Measurements from ENCODE around the gene FEM1B.
A peak's percentile ranks its signal among the peaks of the same experiment; 100 is the strongest.
"Not testable (repeated sequence)": the region's sequence is repeated elsewhere in the genome, so short reads cannot be mapped to it uniquely, and the experiment has no call there.

FEM1B gene

GRCh38 chr15:68277603-68278344, at the start of gene FEM1B:
Gene FEM1B (plus strand): TSS chr15:68277745. CDS start chr15:68278418, 673 bp downstream.
- DNase-seq: peak; percentile 60

- DNase-seq: no peak
These were observed 49.2 kb upstream of the FEM1B start for GRCh38 chr15:68228143-68228970.

DNA sequence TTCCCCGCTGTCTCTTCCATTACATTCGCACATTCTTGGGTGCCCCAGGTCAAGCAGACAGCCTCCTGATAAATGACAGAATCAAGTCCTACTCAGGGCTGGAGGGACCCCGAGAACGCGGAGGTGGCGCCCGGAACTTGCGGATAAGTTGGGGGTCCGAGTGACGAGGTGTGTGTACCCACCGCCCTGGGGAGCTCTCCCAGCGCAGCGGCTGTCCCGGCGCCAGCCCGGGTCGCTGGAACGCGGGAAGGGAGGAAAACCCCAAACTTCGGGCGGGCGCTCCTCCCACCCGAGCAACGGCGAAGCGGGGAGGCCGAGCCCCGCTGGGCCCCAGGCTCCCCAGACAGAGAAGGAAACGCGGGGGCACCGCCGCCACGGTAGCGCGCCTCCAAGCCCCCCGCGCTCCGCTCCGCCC, 48.6 kb upstream of the FEM1B start:
- DNase-seq: no peak

- peak; percentile 16 for DNase-seq
These were observed 48.0 kb upstream of the FEM1B start, which contains the start of gene CLN6 for GRCh38 chr15:68229386-68230156. Gene CLN6 (minus strand): TSS chr15:68229728. CDS start chr15:68229584, 144 bp downstream.

- DNase-seq: no peak
These were observed 47.1 kb upstream of the FEM1B start for GRCh38 chr15:68230157-68231100.

GRCh38 chr15:68231102-68231818, 46.3 kb upstream of the FEM1B start:
- DNase-seq: no peak

- DNase-seq: no peak
These were observed 45.1 kb upstream of the FEM1B start for GRCh38 chr15:68232449-68232848.

DNA sequence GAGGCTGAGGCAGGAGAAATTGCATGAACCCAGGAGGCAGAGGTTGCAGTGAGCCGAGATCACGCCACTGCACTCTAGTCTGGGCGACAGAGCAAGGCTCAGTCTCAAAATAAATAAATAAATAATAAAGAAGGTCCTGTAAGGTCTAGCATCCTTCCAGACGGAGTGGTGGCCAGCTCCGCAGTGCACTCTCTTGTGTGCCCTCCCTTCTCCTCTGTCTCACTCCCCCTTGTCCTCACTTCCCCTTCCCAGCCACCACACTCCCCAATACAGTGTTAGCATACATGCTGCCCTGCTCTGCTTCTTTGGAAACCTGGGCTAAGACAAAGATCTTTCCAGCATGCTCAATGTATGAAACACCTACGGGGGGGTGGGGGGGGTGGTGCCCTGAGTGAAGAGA, 44.6 kb upstream of the FEM1B start:
- no peak for DNase-seq

DNA sequence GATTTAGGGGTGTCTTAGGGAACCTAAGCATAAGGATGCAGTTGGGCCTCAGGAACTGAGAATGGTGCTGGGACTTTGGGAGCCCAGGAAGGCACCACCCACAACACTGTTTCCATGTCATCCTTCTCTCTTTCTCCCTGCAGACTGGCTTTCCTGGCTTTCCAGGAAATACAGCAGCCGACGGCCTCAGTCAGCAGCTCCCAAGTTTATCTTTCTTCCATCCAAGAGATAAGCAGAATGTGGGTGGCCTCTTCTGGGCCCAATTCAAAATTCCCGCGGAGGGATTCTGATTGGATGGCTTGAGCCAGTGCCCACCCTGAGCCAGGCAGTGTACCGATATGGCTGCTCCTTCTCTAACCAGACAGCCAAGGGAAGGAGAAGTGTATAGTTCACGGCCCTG, 43.5 kb upstream of the FEM1B start:
- DNase-seq: no peak

DNA sequence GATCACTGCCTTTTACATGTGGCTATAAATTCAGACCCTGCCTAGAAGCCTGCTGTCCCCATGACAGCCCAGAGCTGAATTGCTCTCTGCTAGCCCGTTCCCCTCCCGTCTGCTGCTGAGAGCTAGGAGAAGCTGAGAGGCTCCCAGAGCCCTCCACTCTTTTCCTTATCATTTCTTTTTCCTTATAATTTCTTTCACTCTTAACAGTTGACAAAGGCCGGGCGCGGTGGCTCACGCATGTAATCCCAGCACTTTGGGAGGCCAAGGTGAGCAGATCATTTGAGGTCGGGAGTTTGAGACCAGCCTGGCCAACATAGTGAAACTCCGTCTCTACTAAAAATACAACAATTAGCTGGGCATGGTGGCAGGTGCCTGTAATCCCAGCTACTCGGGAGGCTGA, 43.0 kb upstream of the FEM1B start:
- not testable (repeated sequence) for DNase-seq

DNA sequence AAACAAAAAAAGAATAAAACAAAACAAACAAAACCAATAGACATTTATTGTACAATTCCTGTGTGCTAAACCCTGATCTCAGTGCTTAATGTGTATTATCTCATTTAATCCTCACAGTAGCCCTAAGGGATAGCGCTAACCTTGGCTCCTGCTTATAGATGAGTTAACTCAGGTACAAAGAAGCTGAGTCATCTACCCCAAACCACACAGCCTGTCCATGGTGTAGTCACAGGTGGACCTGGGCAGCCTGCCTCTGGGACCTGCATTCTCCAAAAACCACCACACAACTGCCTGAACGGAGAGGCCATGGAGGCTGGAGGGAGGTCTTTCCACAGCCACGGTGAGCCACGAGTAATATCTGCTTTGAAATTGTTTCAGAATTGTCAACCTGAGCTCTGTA, 42.5 kb upstream of the FEM1B start:
- DNase-seq: no peak

- no peak for DNase-seq
These were observed 38.5 kb upstream of the FEM1B start for GRCh38 chr15:68239025-68239424.

- no peak for DNase-seq
These were observed 36.2 kb upstream of the FEM1B start for GRCh38 chr15:68241088-68241935.

DNA sequence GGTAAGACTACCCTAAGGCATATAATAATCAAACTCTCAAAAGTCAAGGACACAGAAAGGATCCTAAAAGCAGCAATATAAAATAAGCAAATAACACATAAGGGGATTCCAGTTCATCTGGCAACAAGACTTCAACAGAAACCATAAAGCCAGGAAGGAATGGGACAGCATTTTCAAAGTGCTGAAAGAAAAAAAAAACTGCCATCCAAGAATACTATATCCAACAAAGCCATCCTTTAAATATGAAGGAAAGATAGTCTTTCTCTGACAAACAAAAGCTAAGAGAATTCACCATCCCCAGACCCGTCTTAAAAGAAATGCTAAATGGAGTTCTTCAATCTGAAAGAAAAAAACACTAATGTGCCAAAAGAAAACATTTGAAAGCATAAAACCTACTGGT, 33.3 kb upstream of the FEM1B start:
- no peak for DNase-seq

GRCh38 chr15:68249058-68249713, 28.4 kb upstream of the FEM1B start:
- DNase-seq: no peak

DNA sequence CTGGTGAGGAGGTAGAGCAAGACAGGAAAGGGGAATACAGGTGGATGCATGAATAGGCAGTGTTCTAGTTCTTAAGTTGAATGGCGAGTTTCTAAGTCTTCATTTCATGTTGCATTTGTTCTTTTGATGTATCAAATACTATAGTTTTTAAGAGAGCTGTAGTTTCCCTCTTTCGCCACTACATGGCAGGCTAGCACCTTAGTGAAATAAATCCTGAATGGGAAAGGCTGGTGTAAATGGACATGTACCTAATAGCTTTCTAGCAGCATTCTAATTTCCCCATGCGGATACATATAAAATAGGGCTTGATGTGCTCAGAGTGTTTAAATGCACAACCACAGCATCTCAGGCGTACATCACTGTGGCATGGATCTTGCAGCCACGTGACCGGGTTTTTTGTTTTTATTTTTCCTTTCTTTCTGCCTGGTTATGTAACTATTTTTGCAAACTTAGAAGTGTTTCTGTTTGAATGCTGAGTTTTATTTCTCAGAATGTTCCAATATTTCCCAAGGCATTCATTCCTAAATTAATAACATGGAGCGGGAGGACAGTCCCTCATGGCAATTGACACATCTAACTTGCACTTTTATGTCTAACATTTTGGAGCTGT, 24.5 kb upstream of the FEM1B start:
- DNase-seq: peak; percentile 2

- no peak for DNase-seq
These were observed 20.7 kb upstream of the FEM1B start for GRCh38 chr15:68256675-68257450.

GRCh38 chr15:68258692-68259091, 18.9 kb upstream of the FEM1B start:
- no peak for DNase-seq

DNA sequence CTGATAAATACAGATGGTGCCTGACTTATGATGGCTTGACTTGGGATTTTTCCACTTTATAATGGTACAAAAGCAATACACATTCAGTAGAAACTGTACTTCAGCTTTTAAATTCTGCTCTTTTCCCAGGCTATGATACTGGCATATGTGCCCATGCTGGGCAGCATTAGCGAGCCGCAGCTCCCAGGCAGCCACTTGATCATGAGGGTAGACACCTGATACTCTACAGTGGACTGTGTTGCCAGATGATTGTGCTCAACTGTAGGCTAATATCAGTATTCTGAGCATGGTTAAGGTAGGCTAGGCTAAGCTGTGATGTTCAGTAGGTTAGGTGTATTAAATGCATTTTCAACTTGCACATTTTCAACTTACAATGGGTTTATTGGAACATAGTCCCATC, 17.7 kb upstream of the FEM1B start:
- DNase-seq: no peak

Measured in NCI-H2107 (cell line).